Central memory CD4-positive, alpha-beta T cell (primary cell): Measurements from ENCODE around the gene PTPRD.

Source experiments
- DNase-seq: peaks from one replicate; pipeline ENCODE4 v3.0.0; 2022

The PTPRD gene

DNA sequence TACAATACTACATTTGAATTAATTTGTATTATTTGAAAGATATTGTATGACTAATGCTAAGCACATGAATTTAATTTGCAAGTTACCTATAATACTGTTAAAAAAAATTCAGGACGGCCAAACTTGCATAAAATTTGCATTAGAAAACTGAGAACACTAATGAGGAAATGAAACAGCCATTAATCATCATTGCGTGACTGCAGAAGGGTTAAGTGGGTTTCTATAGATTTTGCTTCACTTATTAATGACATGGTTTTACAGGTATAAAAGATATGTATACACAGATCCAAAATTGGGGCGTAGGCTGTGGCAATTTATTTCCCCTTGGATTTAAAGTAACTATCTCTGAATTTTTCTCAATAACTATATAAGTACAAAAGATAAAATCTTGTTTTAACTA, 882.6 kb downstream of the PTPRD start:
- DNase-seq: no peak

DNA sequence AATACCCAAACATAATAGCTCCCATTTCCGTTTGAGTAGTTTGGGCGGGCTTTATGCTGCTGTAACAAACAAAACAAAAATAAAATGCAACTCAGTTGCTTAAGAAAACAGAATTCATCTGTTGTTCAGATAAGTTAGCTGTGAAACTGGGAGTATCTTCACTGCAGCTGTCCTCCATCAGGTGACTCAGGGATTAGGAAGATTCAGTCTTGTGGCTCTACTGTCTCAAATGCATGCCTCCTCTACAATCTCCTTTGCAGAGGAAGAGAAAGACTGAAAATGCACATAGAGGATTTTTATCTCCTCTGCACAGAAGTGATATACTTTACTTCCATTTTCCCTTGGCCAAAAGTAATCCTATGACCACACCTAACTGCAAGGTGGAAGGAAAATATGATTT, 883.7 kb downstream of the PTPRD start:
- no peak for DNase-seq

DNA sequence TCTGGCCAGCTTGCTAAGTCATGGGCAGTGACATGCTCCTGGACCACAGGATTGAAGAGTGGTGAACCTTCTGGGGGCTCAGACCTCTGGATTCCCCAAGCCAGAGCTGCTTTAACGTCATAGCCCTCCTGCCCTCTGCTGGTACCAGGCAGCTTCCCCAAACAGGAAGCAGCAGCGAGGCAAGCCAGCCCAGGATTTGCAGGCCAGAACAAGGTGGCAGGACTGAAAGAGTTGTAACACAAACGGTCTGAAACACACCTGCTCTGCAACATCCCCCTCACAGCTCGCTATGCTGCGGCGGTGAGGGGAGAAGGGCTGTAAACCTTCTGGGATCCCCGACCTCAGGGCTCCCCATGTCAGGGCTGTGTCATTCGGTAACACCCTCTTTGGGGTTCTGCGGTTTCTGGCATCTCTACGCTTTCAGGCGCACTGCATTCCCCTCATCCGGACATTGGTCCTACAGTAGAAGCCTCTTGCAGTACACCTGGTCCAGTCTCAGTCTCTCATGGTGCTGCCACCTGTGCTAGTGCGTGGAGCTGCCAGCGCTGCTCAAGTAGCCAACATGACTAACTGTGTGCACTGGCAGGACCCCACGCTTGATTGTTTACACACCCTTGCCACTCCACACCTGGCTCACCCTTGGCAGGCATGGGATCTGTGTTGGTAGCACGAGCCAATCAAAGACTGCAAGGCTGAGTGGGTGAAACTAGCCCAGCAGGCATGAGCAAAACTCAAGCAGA, 893.3 kb downstream of the PTPRD start:
- no peak for DNase-seq

DNA sequence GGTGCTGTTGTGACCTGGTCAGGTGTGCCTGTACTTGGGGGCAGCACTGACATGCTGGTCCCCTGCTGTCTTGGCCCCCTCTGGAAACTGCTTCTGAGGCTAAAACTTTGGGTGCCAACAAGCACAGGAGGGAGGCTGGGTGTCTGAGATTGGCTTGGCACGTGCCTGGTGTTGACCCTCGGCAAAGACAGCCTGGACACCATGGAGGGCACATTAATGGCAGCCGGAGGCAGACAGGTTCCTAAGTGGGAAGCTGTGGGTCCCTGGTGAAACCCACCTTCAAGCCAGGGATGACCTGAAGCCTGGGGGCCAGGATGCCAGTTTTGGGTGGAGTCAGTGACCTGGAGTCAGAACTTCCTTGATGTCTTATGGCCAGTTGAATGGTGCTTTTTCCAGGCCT, 894.1 kb downstream of the PTPRD start:
- DNase-seq: no peak

DNA sequence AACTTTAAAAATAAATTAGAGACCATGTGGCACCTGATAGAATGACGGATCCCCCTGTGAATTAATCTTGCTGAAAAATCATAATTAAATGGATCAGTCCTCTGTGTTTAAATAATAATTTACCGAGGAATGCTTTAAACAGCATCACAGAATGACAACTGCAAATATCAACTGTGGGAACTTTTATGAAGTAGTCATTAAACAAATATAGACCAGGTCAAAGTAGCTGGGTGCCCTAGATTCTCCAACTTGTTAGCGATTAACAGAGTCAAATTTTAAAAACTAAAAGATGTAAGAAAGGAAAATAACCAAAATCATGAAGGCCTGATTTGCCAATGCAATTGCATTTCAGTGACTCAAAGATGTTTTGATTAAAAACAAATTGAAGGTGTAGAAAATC, 933.4 kb downstream of the PTPRD start:
- DNase-seq: no peak

DNA sequence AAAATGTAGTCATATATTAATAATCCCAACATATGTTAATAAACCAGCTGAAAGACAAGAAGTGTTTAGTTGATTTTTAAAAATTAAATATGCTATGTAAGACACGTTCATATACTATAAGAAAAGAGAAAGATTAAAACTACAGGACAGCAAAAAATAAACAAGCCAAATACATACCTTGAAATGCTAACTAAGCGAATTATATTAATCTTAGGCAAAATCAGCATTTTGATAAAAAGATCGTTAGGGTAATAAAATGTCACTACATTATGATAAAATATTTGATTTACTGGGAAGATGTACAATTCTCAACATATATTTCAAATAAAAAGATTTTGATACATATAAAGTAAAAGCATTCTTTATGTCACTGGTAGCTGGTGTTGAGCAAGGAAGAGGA, 938.3 kb downstream of the PTPRD start:
- no peak for DNase-seq

DNA sequence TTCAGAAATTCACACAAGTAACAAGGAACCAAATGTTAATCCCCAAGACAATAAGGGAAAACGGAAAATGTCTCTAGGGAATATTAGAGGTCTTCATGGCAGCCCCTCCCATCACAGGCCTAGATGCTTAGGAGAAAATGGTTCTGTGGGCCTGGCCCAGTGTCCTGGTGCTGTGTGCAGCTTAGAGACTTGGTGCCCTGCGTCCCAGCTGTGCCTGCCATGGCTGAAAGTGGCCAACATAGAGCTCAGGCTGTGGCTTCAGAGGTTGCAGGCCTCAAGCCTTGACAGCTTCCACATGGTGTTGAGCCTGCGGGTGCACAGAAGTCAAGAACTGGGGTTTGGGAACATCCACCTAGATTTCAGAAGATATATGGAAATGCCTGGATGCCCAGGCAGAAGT, 942.3 kb downstream of the PTPRD start:
- no peak for DNase-seq

DNA sequence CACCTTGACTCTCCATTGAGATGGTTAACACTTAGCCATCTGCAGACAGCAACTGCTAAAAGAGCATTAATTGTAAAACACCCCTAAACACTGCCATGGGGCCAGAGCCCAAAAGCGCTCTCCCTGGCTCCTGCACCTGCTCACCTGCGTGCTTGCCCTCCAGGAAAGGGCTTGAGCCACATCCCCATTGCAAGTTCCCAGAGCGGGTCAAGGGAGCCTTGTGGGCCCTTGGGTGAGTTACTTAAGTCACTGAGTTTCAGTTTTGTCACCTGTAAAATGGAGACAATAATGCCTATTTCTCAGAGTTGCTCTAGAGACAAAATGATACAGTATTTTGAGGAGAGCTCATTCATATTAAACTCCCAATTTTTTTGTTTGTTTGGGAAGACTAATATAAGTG, 967.8 kb downstream of the PTPRD start:
- DNase-seq: no peak

DNA sequence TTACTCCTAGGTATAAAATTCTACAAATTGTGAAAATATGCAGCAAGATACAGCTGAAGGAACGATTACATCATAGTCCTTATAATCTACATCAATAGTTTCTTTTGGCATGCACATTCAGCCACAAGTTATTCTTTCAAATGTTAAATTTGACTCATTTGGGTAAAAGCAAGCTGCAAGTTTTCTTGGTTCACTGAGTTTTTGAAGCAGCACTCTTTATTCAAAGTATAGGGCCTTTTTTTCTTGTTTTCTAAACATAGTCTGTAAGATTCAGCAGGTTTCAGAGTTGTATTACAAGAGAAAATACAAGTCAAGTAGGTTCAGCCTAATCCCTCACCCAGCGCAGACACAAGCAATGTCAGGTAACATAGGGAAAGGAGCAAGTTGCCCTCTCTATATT, 981.5 kb downstream of the PTPRD start:
- DNase-seq: no peak

DNA sequence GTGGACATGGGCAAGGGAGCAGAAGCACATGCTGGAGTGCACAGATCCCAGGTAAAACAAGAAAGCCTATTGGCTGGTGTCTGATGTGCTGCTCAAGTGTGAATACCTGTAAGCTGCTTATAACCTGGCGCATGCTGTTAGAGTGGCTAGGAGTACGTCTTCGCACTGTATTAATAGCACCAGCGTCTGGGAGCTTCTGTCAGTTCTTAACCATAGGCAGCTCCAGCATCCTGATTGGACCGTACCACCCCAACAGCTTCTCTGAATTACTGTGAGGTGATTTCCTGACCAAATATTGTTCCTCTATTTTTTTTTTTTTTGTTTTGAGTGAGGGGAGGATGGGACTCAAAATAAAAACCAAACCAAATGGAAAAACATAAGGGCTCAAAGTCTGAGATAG, 987.6 kb downstream of the PTPRD start:
- no peak for DNase-seq

DNA sequence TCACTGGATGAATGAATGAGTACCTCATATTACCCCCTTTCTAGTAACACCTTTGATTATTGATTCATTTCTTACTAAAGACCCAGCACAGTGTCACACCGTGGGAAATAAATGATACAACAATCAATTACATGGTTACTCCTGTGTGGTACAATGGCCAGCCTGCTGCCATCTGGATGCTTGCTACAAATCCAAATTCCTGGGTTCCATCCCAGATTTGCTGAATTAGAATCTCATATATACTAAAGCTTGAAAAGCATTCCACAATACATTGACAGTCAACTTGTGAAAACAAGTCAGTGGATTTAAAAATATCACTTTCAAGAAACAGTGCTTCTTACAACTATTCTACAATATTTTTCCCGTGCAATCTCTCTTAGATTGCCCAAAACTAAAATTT, 989.3 kb downstream of the PTPRD start:
- no peak for DNase-seq

DNA sequence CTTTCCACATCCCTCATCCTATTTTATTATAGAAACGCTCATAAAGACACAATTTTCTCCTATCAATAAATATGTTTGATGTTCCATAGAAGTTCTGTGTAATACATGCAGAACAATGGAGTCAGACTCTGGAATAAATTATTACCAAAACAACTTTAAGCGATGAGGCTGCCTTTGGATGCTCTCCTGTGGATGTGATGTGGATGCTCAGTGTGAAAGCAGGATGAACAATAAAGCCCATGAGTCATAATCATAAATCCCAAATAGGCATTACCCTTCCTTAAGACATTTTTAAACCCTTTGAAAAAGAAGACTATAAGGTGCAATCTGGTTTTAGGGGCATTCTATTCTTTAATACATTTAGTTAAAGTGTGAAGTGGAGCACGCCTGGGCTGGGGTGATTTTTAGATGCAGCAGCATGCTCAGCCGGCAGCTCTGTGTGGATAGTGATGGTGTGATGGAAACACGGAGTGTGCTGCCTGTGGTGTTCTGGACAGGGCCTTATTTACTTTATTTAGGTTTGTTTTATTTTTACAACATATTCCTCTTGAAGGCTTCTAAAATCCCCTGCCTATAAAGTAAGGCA, 991.4 kb downstream of the PTPRD start:
- no peak for DNase-seq

DNA sequence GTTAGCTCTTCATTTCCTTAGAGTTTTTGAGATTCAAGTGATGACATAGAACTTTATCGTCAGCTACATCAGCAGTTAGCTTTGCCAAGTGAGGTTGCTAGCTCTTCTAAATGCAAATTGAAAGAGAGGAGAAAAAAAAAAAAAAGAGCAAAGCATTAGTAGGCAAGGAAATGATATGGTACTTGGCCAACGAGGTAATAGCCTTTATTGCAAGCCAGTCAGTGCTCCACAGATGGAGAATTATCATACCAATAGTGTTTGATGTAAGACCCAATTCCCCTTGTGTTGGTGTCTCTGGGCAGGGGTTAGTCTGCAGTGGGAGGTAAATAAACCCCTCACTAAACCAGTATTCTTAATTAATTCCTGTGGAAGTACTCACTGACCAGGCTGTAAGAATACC, 992.1 kb downstream of the PTPRD start:
- DNase-seq: no peak

DNA sequence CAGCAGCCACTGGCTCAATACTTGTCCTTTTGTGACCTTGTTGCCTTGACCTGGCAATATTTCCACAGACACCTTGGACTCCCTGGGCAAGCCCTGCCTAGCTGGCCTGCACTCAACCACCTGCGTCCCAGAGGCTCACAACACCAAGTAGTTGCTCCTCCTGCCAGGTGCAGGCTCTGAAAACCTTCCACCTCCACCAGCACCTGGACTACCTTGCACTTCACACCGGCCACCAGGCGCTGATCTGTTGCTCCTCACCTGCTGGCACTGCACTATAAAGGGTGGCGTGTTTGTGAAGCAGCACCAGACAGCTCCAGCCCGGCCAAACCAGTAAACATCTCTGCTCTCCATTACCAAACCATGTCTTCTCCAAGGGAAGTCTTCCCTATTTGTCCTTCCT, 997.7 kb downstream of the PTPRD start:
- DNase-seq: no peak

DNA sequence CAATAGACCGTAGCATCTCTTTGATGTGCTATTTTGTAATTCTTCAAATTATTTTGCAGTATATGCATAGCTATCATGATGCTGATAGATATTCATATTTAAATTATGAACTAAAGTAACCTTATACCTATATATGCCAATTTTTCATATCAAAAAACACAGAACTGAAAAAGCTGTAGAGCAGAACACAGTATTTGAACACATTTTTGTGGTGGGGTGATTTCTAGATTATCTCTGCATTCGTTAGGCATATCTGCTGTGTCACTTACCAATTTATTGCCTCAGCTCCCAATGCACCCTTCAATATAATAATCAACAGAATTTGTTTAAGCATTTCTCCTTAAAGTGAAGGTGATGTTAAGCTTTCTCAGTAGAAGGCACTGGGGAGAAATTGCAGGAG, 998.2 kb downstream of the PTPRD start:
- DNase-seq: no peak

DNA sequence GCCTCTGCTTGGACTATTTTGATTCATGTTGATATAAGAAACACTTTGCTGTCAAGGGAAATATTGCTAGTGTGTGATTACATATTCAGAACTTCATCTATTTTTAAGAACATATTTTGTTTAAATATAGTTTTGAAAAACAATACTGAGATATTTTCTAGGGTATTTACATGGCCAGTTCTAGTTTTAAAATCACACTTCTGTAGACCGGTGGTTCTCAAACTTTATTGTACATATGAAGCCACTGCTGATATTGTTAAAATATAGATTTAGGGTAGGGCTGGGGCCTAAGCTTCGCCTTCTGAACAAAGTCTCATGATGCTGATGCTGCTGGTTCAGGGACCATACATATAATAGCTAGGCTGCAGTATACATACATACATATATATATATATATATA, 1000.0 kb downstream of the PTPRD start:
- DNase-seq: no peak

DNA sequence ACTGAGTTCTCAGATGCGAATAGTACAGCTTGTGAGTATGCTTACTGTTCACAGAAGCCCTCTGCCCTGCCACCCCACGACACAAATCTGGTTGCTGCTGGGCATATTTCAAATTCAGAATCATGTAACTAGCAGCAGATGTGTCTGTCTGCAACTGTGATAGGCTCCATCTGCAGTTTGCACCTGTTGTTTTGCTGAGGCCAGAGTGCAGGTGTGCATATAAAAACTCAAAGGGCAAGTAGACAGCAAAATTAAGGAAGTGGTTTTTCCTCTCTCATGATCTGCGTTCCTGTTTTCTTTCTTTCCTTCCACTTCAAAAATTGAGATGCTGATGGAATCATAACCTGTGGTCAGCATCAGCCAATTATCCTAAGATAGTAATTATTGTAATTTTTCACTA, 1000.5 kb downstream of the PTPRD start:
- DNase-seq: no peak

DNA sequence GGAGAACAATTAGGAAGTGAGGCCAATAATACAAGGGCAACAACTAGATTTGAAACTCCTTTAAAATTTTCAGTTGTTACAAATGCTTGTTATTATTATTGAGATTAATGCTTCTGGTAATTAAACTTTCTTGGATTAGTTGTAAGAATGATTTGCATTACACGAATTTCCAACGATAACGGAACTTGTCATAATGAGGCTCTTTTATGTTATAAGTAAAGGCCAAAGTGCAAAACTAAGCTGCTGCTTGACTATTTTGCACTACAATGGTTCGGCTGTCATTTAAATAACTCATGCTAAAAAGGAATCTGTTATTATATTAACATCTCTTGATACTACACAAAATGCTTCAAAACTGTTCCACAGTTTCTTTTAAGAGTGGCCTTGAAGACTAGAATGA, 1007.1 kb downstream of the PTPRD start:
- DNase-seq: no peak

DNA sequence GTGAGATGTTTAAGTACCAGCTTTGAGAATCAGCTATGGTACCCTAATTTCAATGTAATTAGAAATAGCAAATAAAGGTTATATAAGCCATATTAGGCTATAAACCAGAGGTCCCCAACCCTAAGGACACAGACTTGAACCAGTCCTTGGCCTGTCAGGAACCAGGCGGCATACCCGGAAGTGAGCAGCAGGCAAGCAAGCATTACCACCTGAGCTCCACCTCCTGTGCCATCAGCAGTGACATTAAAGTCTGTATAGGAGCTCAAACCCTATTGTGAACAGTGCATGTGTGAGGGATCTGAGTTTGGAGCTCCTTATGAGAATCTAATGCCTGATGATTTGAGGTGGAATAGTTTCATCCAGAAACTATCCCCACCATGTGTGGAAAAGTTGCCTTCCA, 1009.5 kb downstream of the PTPRD start:
- DNase-seq: no peak

DNA sequence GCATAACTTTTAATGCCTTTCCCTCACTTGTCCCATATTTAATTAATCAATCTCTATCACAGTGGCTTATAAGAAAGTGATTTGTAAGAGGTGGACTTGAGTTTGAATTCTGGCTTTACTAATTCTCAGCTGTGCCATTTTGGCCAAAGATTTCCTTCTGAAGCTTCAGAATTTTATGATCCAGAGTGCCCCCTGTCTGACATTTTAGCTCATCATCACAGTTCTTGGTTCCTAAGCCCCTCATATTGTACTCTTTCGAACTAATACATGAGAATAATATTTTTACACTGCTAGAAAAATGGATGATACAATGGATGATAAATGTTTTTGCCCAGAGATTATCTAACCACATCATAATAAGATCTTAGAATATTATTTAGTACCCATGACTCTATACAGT, 1014.1 kb downstream of the PTPRD start:
- DNase-seq: no peak

DNA sequence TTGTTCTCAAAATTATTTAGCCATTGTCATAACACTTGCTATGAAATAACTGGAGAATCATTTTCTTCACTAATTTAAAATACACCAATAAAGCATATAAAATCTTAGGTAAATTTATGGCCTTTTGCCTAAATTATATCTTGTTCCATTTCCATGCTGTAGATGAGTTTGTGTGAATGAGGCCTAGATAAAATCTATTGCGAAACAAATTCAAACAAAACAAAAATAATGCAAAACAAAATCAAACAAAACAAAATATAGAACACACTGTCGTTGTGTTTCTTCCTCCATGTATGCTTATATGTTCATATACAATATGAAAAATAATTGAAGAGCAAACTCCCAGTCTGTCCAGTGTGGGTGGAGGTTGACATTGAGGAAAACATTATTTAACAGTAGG, 1020.7 kb downstream of the PTPRD start:
- no peak for DNase-seq

DNA sequence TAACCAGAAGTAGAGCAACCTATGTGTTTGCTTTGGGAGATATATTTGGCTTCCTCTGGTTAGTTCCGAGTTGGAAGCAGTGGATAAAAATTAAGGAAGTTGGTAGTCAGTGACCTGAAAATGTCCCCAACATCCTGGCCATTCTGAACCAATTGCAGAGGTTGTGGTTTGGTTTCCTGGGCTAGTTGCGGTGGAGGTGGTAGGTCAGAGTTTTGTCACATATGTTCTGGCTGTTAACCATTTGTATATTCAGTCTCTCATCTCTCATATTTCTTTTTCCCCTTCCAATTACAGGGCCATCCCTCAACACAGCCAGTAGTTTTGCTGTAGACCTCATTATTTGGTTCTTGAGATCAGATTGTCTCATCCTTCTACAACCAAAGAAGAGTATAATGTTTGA, 1026.9 kb downstream of the PTPRD start:
- no peak for DNase-seq

DNA sequence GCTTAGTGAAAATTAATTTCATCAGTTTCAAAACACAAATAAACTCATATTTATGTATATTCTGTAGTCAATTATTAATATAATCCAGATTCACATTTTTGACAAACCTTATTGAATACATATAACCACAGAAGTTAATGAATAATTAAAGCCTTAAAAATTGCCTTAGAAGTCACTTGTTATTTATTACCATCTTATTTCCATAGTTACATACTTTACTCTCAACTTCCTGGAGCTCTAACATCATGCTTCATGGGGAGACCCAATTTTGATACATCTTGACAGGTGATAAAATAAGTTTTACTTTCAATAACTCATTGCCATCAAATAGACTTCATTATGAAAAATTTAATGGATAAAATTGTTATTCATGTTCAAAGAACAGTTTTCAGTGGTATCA, 1038.7 kb downstream of the PTPRD start:
- no peak for DNase-seq

DNA sequence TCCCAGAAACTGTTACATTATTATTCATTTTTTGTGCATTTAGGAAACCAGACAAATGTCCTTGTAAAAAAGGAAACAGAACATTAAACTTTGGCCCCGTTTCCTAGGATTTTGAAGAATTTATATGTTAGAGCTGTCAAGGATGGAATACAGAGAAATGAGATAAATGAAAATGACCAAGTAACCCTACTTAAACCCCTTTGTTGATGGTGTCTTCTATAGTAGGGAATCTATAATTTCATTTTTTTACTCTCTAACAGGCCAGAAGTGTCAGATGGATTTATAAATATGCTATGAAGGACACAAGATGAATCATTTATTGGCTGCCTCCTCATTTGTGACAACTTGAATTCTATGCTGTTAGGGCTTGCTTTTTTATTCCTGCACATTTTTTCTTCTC, 1047.1 kb downstream of the PTPRD start:
- no peak for DNase-seq

DNA sequence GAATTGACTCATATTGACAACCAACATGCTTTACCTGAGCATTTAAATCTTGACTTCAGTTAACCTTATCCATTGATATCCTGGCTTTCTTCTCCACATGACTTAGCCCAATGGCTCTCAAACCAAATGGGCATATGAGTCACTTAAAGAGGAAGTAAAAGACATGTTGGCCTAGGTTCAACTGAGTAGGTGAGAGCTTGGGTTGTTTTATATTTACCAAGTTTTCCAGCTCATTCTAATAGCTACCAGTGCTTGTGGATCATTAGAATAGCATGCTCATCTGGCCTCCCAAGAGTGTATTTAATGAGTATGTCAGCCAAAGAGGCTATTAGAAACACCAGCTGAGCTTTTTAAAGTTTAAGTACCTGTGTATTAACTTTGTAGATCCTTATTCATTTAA, 1049.0 kb downstream of the PTPRD start:
- DNase-seq: no peak
